ENCODE data around the gene MS4A10.

GRCh38 chr11:60809691-60810090 is 24.6 kb downstream of the MS4A10 start:
- no peak for TF ChIP-seq CTCF (IDR thresholded peaks at IDR 0.05)
- no peak for TF ChIP-seq POLR2AphosphoS5 (IDR thresholded peaks at IDR 0.05)
- TF ChIP-seq POLR2A (IDR thresholded peaks at IDR 0.05): no peak
